ENCODE data around the gene SLC6A19.

The SLC6A19 gene

DNA sequence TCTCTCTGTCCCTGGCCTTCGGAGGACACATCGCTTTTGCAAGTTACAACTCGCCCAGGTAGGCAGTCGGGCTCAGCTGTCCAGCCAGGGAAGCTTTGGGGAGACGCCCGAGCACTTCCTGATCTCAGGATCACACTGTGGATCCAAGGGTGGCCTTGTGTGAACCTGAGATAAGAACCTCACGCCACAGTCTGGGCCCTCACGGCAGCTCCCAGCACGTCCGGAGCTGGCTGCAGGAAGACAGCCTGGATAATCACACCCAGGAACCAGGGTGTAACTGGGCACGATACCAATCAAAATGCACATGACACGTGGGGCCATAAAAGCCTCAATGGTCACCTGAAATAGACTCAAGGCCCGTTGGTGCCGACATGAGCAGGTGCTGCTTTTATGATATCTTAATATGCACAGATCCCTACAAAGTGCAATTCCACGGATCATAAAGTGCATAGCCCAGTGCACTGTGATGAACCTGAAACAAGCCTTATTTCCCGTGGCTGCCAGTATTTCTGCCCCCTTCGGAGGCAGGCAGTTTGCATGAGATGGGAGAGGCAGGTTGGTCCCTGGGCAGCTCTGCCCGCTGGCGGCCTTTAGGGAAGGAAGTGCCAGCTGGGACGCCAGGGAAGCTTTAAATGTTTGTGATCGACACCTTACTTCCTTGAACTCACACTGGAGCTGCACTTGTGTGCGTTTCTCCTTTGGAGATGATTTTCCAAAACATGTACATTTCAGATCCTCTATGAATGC lies 38.3 kb downstream of the SLC6A19 start:
- no peak for DNase-seq (ENCODE audit: low spot score in 2 of 2)
- no peak overlapping the region for H3K4me3 ChIP-seq
- H3K4me1 ChIP-seq = no peaks in the 10 kb centered on the region
- in situ Hi-C loops (cut with MboI; ENCODE audit: low sequenced_read_pairs) = no loop called here
- no peaks in the 10 kb centered on the region for H3K36me3 ChIP-seq (replicated peaks)
- H3K27me3 ChIP-seq (ENCODE audit: low read depth) = peaks cover 13% of the 10 kb centered on the region
- H3K9me3 ChIP-seq = peaks cover 4% of the 10 kb centered on the region; the same call in 1 of the 2 replicates

GRCh38 chr5:1240496-1241260 lies 39.3 kb downstream of the SLC6A19 start:
- peaks cover 16% of the 10 kb centered on the region for H3K27me3 ChIP-seq (ENCODE audit: low read depth)
- peaks cover 3% of the 10 kb centered on the region; the same call in 1 of the 2 replicates for H3K9me3 ChIP-seq
- no peak overlapping the region for H3K4me3 ChIP-seq
- H3K36me3 ChIP-seq (replicated peaks) = no peaks in the 10 kb centered on the region
- DNase-seq (ENCODE audit: low spot score in 2 of 2) = no peak
- in situ Hi-C loops (cut with MboI; ENCODE audit: low sequenced_read_pairs) = no loop called here
- H3K4me1 ChIP-seq = no peaks in the 10 kb centered on the region

DNA sequence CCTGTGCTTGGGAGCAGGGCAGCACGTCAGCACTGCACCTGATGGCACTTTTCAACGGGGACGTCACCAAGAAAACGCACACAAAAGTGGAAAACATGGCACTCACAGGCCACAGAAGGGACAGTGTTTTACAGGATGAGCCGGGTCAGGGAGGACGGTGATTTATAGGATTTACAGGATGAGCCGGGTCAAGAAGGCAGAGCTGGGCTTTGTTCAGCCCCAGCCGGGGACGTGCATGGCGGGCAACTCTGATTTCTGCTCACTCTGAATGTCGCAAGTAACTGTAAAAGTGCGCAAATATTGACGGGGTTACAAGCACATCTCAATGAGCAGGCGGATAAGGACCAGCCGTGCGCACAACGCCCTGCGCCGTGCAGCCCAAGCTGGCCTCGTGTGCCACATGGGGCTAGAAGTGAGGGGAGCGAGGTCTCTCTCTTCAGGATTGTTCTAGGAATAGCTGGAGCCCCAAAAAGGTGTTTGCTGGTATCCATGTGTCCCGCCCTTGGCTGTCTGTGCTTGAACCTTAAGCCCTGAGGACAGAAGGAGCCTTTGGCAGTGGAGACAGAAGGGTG lies 40.2 kb downstream of the SLC6A19 start:
- Histone ChIP-seq H3K9me3 (no peaks in the 10 kb centered on the region), H3K4me1 (no peaks in the 10 kb centered on the region), H3K36me3 (replicated peaks) (no peaks in the 10 kb centered on the region), H3K27me3 (ENCODE audit: low read depth) (peaks cover 16% of the 10 kb centered on the region), H3K4me3 (no peak overlapping the region)
- no peak for DNase-seq (ENCODE audit: low spot score in 2 of 2)
- in situ Hi-C loops (cut with MboI; ENCODE audit: low sequenced_read_pairs) = no loop called here

DNA sequence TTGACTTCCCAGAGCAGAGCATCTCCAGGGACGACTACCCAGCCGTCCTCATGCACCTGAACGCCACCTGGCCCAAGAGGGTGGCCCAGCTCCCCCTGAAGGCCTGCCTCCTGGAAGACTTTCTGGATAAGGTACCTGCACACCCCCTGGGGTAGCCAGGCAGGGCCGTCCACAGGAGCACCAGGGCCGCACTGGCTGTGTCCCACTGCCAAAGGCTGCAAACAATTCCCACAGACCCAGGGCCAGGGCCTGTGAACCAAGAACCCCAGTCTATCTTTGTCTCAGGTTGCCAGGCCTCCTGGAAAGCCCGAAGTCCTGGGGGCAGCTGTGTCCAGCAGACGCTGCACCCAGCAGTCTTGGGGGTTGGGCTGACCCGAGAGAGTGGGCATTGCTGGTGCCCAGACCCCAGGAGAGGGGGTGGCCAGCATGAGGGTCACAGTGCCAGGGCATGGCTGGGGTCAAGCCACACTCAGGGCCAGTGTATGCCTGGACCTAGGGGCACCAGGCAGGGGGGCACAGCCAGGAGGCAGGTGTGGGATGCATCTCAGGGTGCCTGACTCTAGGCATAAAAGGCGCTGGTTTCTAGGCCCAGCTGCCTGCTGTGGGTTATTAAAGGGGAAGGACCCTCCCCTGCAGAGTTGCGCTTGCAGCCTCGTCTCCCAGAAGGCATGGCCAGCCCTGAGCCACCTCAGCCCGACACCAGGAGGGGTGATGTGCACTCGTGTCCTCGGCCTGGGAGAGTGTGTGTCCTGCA lies 41.5 kb downstream of the SLC6A19 start:
- H3K4me3 ChIP-seq = no peak overlapping the region

DNA sequence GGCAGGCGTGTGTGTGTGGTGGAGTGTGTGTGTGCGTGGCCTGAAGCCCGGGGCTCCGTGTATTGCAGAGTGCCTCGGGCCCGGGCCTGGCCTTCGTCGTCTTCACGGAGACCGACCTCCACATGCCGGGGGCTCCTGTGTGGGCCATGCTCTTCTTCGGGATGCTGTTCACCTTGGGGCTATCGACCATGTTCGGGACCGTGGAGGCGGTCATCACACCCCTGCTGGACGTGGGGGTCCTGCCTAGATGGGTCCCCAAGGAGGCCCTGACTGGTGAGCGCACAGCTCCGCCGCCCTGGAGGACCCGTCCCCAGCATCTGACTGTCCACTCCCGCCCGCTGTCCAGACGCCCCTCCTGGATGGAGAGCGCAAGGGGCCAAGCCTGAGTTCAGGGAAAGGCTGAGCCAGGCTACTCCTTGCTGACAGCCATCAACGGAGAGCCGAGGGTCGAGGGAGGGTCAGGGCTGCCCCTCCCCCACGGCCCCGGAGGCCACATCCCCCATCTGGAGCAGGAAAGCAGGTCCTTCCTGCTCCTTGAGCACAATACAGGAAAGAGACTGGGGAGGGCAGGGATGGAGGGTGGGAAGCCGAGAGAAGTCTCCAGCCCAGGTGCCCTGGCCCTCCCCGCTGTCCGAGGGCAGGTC lies 42.2 kb downstream of the SLC6A19 start:
- H3K27me3 ChIP-seq (ENCODE audit: low read depth) = peaks cover 16% of the 10 kb centered on the region
- in situ Hi-C loops (cut with MboI; ENCODE audit: low sequenced_read_pairs) = no loop called here

More for the DNA sequence above, 41.5 kb downstream of the SLC6A19 start:
- in situ Hi-C loops (cut with MboI; ENCODE audit: low sequenced_read_pairs) = no loop called here
- no peak for DNase-seq (ENCODE audit: low spot score in 2 of 2)
- H3K9me3 ChIP-seq = no peaks in the 10 kb centered on the region
- H3K4me1 ChIP-seq = no peaks in the 10 kb centered on the region
- no peaks in the 10 kb centered on the region for H3K36me3 ChIP-seq (replicated peaks)
- peaks cover 16% of the 10 kb centered on the region for H3K27me3 ChIP-seq (ENCODE audit: low read depth)

DNA sequence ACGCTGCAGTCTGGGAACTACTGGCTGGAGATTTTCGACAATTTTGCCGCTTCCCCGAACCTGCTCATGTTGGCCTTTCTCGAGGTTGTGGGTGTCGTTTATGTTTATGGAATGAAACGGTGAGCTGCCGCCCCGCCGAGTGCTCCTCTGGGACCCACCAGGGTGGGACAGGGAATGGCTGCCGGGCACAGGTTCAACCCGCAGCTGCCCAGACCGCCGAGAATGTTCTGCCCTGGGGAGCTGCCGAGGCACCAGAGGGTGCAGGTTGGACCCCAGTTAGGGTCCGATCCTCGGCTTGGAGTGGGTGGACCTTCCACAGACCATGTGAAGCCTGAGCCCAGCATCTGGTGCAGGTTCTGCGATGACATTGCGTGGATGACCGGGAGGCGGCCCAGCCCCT lies 42.9 kb downstream of the SLC6A19 start:
- no peaks in the 10 kb centered on the region for H3K36me3 ChIP-seq (replicated peaks)
- H3K27me3 ChIP-seq (ENCODE audit: low read depth) = peaks cover 16% of the 10 kb centered on the region
- H3K9me3 ChIP-seq = no peaks in the 10 kb centered on the region
- no peak overlapping the region for H3K4me3 ChIP-seq
- in situ Hi-C loops (cut with MboI; ENCODE audit: low sequenced_read_pairs) = no loop called here
- no peak for DNase-seq (ENCODE audit: low spot score in 2 of 2)
- no peaks in the 10 kb centered on the region for H3K4me1 ChIP-seq

More for the DNA sequence above, 42.2 kb downstream of the SLC6A19 start:
- H3K36me3 ChIP-seq (replicated peaks) = no peaks in the 10 kb centered on the region
- no peak for DNase-seq (ENCODE audit: low spot score in 2 of 2)
- no peak overlapping the region for H3K4me3 ChIP-seq
- H3K4me1 ChIP-seq = no peaks in the 10 kb centered on the region
- H3K9me3 ChIP-seq = no peaks in the 10 kb centered on the region

DNA sequence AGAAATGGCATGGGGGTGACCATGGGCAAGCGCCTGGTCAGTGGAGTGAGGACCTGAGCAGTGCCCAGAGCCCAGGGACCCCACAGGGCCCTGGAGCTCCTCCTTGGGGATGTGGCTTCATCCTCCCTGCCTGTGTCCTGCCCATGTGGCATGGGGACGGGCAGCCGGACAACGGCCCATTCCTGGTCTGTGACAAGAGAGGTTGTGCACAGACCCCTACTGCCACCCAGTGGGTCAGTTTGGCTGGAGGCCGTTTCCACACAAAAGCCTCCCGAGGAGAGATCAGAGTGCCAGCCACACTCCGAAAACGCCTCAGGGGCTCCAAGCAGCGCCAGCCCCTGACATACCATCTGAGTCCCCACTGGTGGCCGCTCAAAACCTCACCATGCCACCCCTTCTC lies 43.6 kb downstream of the SLC6A19 start:
- no peak for DNase-seq (ENCODE audit: low spot score in 2 of 2)
- Histone ChIP-seq H3K9me3 (no peaks in the 10 kb centered on the region), H3K27me3 (ENCODE audit: low read depth) (peaks cover 16% of the 10 kb centered on the region), H3K4me1 (no peaks in the 10 kb centered on the region), H3K36me3 (replicated peaks) (no peaks in the 10 kb centered on the region), H3K4me3 (no peak overlapping the region)
- in situ Hi-C loops (cut with MboI; ENCODE audit: low sequenced_read_pairs) = no loop called here

- Histone ChIP-seq H3K4me3 (no peak overlapping the region), H3K4me1 (no peaks in the 10 kb centered on the region), H3K36me3 (replicated peaks) (no peaks in the 10 kb centered on the region), H3K27me3 (ENCODE audit: low read depth) (peaks cover 11% of the 10 kb centered on the region), H3K9me3 (no peaks in the 10 kb centered on the region)
- no peak for DNase-seq (ENCODE audit: low spot score in 2 of 2)
- in situ Hi-C loops (cut with MboI; ENCODE audit: low sequenced_read_pairs) = no loop called here
Observed at GRCh38 chr5:1245905-1246576, 44.6 kb downstream of the SLC6A19 start.

- H3K36me3 ChIP-seq (replicated peaks) = no peaks in the 10 kb centered on the region
- no peaks in the 10 kb centered on the region for H3K4me1 ChIP-seq
- peak in 1 of 2 experiments; percentile 70 for DNase-seq (ENCODE audit: low spot score in 2 of 2)
- in situ Hi-C loops (cut with MboI; ENCODE audit: low sequenced_read_pairs) = no loop called here
- peaks cover 10% of the 10 kb centered on the region for H3K27me3 ChIP-seq (ENCODE audit: low read depth)
- H3K9me3 ChIP-seq = no peaks in the 10 kb centered on the region
- no peak overlapping the region for H3K4me3 ChIP-seq
Observed at GRCh38 chr5:1246711-1247431, 45.5 kb downstream of the SLC6A19 start.

- no peak overlapping the region for H3K4me3 ChIP-seq
- no peaks in the 10 kb centered on the region for H3K9me3 ChIP-seq
- DNase-seq (ENCODE audit: low spot score in 2 of 2) = no peak
- no peaks in the 10 kb centered on the region for H3K36me3 ChIP-seq (replicated peaks)
- in situ Hi-C loops (cut with MboI; ENCODE audit: low sequenced_read_pairs) = no loop called here
- H3K27me3 ChIP-seq (ENCODE audit: low read depth) = peaks cover 9% of the 10 kb centered on the region
- H3K4me1 ChIP-seq = no peaks in the 10 kb centered on the region
Observed at GRCh38 chr5:1247811-1248210, 46.4 kb downstream of the SLC6A19 start.

DNA sequence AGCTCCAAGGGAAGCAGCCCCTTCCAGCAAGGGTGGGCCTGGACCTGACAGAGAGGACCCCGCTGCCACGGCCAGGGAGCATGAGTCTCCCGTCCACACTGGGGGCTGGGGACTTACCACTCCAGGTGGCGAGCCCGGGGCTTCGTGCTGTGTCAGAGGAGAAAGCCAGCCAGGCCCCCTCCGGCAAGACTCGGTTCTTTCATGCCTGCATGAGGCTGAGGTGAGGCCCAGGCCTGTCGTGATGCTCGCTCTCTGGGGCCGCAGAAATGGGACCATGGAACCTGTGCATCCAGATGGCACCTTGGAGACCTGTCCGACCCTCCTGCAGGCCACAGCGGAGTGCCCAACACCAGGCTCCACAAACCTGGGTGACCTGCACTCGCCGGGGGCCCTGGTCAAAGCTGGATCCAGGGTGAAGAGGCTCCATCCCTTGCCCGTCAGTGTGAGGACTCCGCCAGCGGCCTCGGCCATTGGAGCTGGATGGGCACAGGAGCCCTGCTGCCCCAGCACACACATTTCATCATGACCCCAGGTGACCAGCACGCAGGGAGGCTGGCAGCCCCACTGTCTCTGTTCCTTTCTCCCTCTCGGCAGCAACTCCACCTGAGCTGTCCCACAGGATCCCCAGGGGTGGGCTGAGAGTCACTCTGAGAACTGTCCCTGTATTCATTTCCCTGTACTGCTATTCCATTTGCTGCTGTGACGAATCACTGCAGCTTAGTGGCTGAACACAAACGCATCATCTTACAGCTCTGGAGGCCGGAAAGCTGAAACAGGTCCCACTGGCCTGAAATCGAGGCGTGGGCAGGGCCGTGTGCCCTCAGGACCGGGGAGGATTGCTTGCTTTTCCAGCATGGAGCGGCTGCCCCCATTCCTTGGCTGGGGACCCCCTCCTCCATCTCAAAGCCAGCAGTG lies 48.2 kb downstream of the SLC6A19 start:
- Histone ChIP-seq H3K4me3 (no peak overlapping the region), H3K36me3 (replicated peaks) (no peaks in the 10 kb centered on the region), H3K9me3 (no peaks in the 10 kb centered on the region), H3K27me3 (ENCODE audit: low read depth) (peaks cover 3% of the 10 kb centered on the region), H3K4me1 (no peaks in the 10 kb centered on the region)
- DNase-seq (ENCODE audit: low spot score in 2 of 2) = no peak
- in situ Hi-C loops (cut with MboI; ENCODE audit: low sequenced_read_pairs) = no loop called here
